Chondrocyte (in vitro differentiated cells): ENCODE results near the gene OR2H1. TPM values are rescaled to one million over a fixed set of nuclear protein-coding genes. Genes with fewer than 3 reads are reported as not detected.

ENCODE experiments used
- DNase-seq: peaks from one replicate; pipeline ENCODE4 v3.0.0; 2021; ENCODE audit warnings: mixed read lengths, low spot score
- H3K27ac Mint-ChIP-seq: one replicate; pipeline ENCODE4 v1.8.0; 2021; ENCODE audit warnings: mild to moderate bottlenecking, moderate library complexity, mixed read lengths; ENCODE audit not compliant: unreplicated experiment
- H3K27me3 Mint-ChIP-seq: 2 replicates; pipeline ENCODE4 v1.8.0; 2021; ENCODE audit warnings: low read depth, mixed read lengths
- H3K36me3 Mint-ChIP-seq: 2 replicates; pipeline ENCODE4 v1.8.0; 2021; ENCODE audit warnings: low read depth, mixed read lengths
- H3K4me1 Mint-ChIP-seq: 2 replicates; pipeline ENCODE4 v1.8.0; 2021; ENCODE audit warnings: low read depth, mild to moderate bottlenecking, mixed read lengths
- H3K4me3 Mint-ChIP-seq: one replicate; pipeline ENCODE4 v1.8.0; 2021; ENCODE audit warnings: mild to moderate bottlenecking, moderate library complexity, mixed read lengths; ENCODE audit not compliant: unreplicated experiment
- H3K9me3 Mint-ChIP-seq: 2 replicates; pipeline ENCODE4 v1.8.0; 2021; ENCODE audit warnings: low read depth, mixed read lengths
- CTCF ChIP-seq: fragments of 200-600 bp; sonication (generic); IDR thresholded peaks from 2 replicates; pipeline ENCODE4 v1.5.0; 2021; ENCODE audit warnings: antibody characterized with exemption, mild to moderate bottlenecking, moderate library complexity
- total RNA-seq: library from RNA; stranded (reverse); gene quantifications from 3 replicates; pipeline ENCODE4 v1.2.1, GENCODE V29; 2021

The OR2H1 gene
- total RNA-seq, 1 donor from 2014 or later, result not detected

GRCh38 chr6:29479560-29479959 lies 22.6 kb downstream of the OR2H1 start:
- H3K27ac Mint-ChIP-seq, result no peak overlapping the region
- peaks cover 15% of the 10 kb centered on the region for H3K4me1 Mint-ChIP-seq
- H3K36me3 Mint-ChIP-seq, result no peaks in the 10 kb centered on the region
- no peaks in the 10 kb centered on the region for H3K27me3 Mint-ChIP-seq
- no peak for TF ChIP-seq CTCF
- H3K4me3 Mint-ChIP-seq, result no peak overlapping the region
- H3K9me3 Mint-ChIP-seq, result peaks cover 10% of the 10 kb centered on the region
- no peak for DNase-seq

GRCh38 chr6:29483186-29483585 lies 26.2 kb downstream of the OR2H1 start:
- peak overlapping the region; percentile 69 for H3K27ac Mint-ChIP-seq
- no peak for TF ChIP-seq CTCF
- peaks cover 10% of the 10 kb centered on the region for H3K9me3 Mint-ChIP-seq
- no peak overlapping the region for H3K4me3 Mint-ChIP-seq
- no peaks in the 10 kb centered on the region for H3K27me3 Mint-ChIP-seq
- H3K4me1 Mint-ChIP-seq, result peaks cover 15% of the 10 kb centered on the region
- no peaks in the 10 kb centered on the region for H3K36me3 Mint-ChIP-seq
- no peak for DNase-seq

- Mint-ChIP-seq H3K27ac (peak overlapping the region; percentile 69), H3K9me3 (peaks cover 10% of the 10 kb centered on the region), H3K4me3 (no peak overlapping the region), H3K27me3 (no peaks in the 10 kb centered on the region), H3K36me3 (no peaks in the 10 kb centered on the region), H3K4me1 (peaks cover 15% of the 10 kb centered on the region)
- DNase-seq, result no peak
- no peak for TF ChIP-seq CTCF
These were observed 26.8 kb downstream of the OR2H1 start for GRCh38 chr6:29483735-29484134.

- Mint-ChIP-seq H3K27ac (no peak overlapping the region), H3K27me3 (no peaks in the 10 kb centered on the region), H3K36me3 (no peaks in the 10 kb centered on the region), H3K4me3 (no peak overlapping the region), H3K4me1 (peaks cover 15% of the 10 kb centered on the region), H3K9me3 (peaks cover 8% of the 10 kb centered on the region)
- TF ChIP-seq CTCF, result no peak
- no peak for DNase-seq
These were observed 29.6 kb downstream of the OR2H1 start for GRCh38 chr6:29486577-29486976.

GRCh38 chr6:29487131-29487530 lies 30.2 kb downstream of the OR2H1 start:
- Mint-ChIP-seq H3K27ac (no peak overlapping the region), H3K9me3 (peaks cover 4% of the 10 kb centered on the region), H3K27me3 (no peaks in the 10 kb centered on the region), H3K4me3 (no peak overlapping the region), H3K36me3 (no peaks in the 10 kb centered on the region), H3K4me1 (peaks cover 15% of the 10 kb centered on the region)
- no peak for DNase-seq
- no peak for TF ChIP-seq CTCF
